ENCODE results near the gene TIMM22. TPM values are rescaled to one million over a fixed set of nuclear protein-coding genes. Genes with fewer than 3 reads are reported as not detected.
"Not testable (repeated sequence)": the region's sequence is repeated elsewhere in the genome, so short reads cannot be mapped to it uniquely, and the experiment has no call there.

TIMM22 gene
- polyA plus RNA-seq, 3 donors = 13.5 to 16.0 (median 14.8) TPM

GRCh38 chr17:987931-988330 is 9.0 kb upstream of the TIMM22 start:
- no peak for DNase-seq (ENCODE audit: extremely low read depth in 1 of 11, low read depth in 9 of 11, low spot score in 4 of 11)

GRCh38 chr17:988561-988960 is 8.4 kb upstream of the TIMM22 start:
- no peak for DNase-seq (ENCODE audit: extremely low read depth in 1 of 11, low read depth in 9 of 11, low spot score in 4 of 11)

- no peak for DNase-seq (ENCODE audit: extremely low read depth in 1 of 11, low read depth in 9 of 11, low spot score in 4 of 11)
These were observed 4.0 kb upstream of the TIMM22 start for GRCh38 chr17:992933-993332.

- DNase-seq (ENCODE audit: extremely low read depth in 1 of 11, low read depth in 9 of 11, low spot score in 4 of 11) = not testable (repeated sequence)
These were observed 1.6 kb upstream of the TIMM22 start for GRCh38 chr17:995324-995723.

GRCh38 chr17:998111-998510 is 1.2 kb downstream of the TIMM22 start:
- DNase-seq (ENCODE audit: extremely low read depth in 1 of 11, low read depth in 9 of 11, low spot score in 4 of 11) = no peak

- no peak for DNase-seq (ENCODE audit: extremely low read depth in 1 of 11, low read depth in 9 of 11, low spot score in 4 of 11)
These were observed 3.9 kb downstream of the TIMM22 start for GRCh38 chr17:1000597-1001461.

- no peak for DNase-seq (ENCODE audit: extremely low read depth in 1 of 11, low read depth in 9 of 11, low spot score in 4 of 11)
These were observed 4.9 kb downstream of the TIMM22 start for GRCh38 chr17:1001640-1002411.

- DNase-seq (ENCODE audit: extremely low read depth in 1 of 11, low read depth in 9 of 11, low spot score in 4 of 11) = no peak
These were observed 5.5 kb downstream of the TIMM22 start for GRCh38 chr17:1002412-1002753.

- DNase-seq (ENCODE audit: extremely low read depth in 1 of 11, low read depth in 9 of 11, low spot score in 4 of 11) = no peak
These were observed 6.0 kb downstream of the TIMM22 start for GRCh38 chr17:1002771-1003555.

GRCh38 chr17:1003633-1003971 is 6.7 kb downstream of the TIMM22 start:
- DNase-seq (ENCODE audit: extremely low read depth in 1 of 11, low read depth in 9 of 11, low spot score in 4 of 11) = no peak

GRCh38 chr17:1003972-1004768 is 7.2 kb downstream of the TIMM22 start:
- DNase-seq (ENCODE audit: extremely low read depth in 1 of 11, low read depth in 9 of 11, low spot score in 4 of 11) = no peak

GRCh38 chr17:1004769-1005295 is 7.9 kb downstream of the TIMM22 start:
- no peak for DNase-seq (ENCODE audit: extremely low read depth in 1 of 11, low read depth in 9 of 11, low spot score in 4 of 11)

- DNase-seq (ENCODE audit: extremely low read depth in 1 of 11, low read depth in 9 of 11, low spot score in 4 of 11) = no peak
These were observed 8.5 kb downstream of the TIMM22 start for GRCh38 chr17:1005361-1005946.

GRCh38 chr17:1006054-1006453 is 9.1 kb downstream of the TIMM22 start:
- no peak for DNase-seq (ENCODE audit: extremely low read depth in 1 of 11, low read depth in 9 of 11, low spot score in 4 of 11)

GRCh38 chr17:1007310-1008007 is 10.5 kb downstream of the TIMM22 start:
- no peak for DNase-seq (ENCODE audit: extremely low read depth in 1 of 11, low read depth in 9 of 11, low spot score in 4 of 11)

GRCh38 chr17:1008008-1008761 is 11.3 kb downstream of the TIMM22 start:
- no peak for DNase-seq (ENCODE audit: extremely low read depth in 1 of 11, low read depth in 9 of 11, low spot score in 4 of 11)

Measured in renal cortex interstitium (tissue), 11 donors.